HG03108 (cell line): Measurements from ENCODE around the gene DPH5.
"Not testable (repeated sequence)": the region's sequence is repeated elsewhere in the genome, so short reads cannot be mapped to it uniquely, and the experiment has no call there.

Experiments
- ATAC-seq: cut with Tn5 transposase; IDR thresholded peaks from one replicate; pipeline ENCODE4 v1.9.1; 2021; ENCODE audit warnings: moderate library complexity; ENCODE audit not compliant: unreplicated experiment

DPH5 gene

GRCh38 chr1:101032129-101032528 is 6.5 kb upstream of the DPH5 start:
- ATAC-seq: not testable (repeated sequence)

GRCh38 chr1:101030881-101031280 is 5.3 kb upstream of the DPH5 start:
- no peak for ATAC-seq

- no peak for ATAC-seq
These were observed 3.6 kb upstream of the DPH5 start for GRCh38 chr1:101029184-101029583.

- no peak for ATAC-seq
These were observed 2.9 kb upstream of the DPH5 start for GRCh38 chr1:101028466-101028865.

GRCh38 chr1:101027194-101027772 is 1.7 kb upstream of the DPH5 start:
- no peak for ATAC-seq

GRCh38 chr1:101026430-101026788 is 825 bp upstream of the DPH5 start:
- no peak for ATAC-seq

- ATAC-seq: peak; percentile 7
These were observed 314 bp downstream of the DPH5 start for GRCh38 chr1:101025283-101025656.

GRCh38 chr1:101022294-101022693 is 3.3 kb downstream of the DPH5 start:
- ATAC-seq: no peak

- ATAC-seq: no peak
These were observed 8.1 kb downstream of the DPH5 start for GRCh38 chr1:101017448-101017847.

- ATAC-seq: no peak
These were observed 11.8 kb downstream of the DPH5 start for GRCh38 chr1:101013776-101014175.

- ATAC-seq: no peak
These were observed 17.3 kb downstream of the DPH5 start for GRCh38 chr1:101008229-101008834.

GRCh38 chr1:101006553-101006952 is 19.0 kb downstream of the DPH5 start:
- ATAC-seq: no peak

GRCh38 chr1:101005871-101006270 is 19.7 kb downstream of the DPH5 start:
- no peak for ATAC-seq

GRCh38 chr1:101005183-101005582 is 20.4 kb downstream of the DPH5 start:
- ATAC-seq: no peak

- no peak for ATAC-seq
These were observed 20.9 kb downstream of the DPH5 start for GRCh38 chr1:101004670-101005069.

GRCh38 chr1:101004061-101004460 is 21.5 kb downstream of the DPH5 start:
- no peak for ATAC-seq

- ATAC-seq: no peak
These were observed 22.5 kb downstream of the DPH5 start for GRCh38 chr1:101003012-101003650.

- ATAC-seq: no peak
These were observed 23.0 kb downstream of the DPH5 start for GRCh38 chr1:101002551-101002950.

- no peak for ATAC-seq
These were observed 25.3 kb downstream of the DPH5 start for GRCh38 chr1:101000131-101000873.

GRCh38 chr1:100998426-100998825 is 27.2 kb downstream of the DPH5 start:
- ATAC-seq: no peak

GRCh38 chr1:100995198-100995988 is 30.2 kb downstream of the DPH5 start:
- no peak for ATAC-seq
